ENCODE results near the gene FXYD3. TPM values are rescaled to one million over a fixed set of nuclear protein-coding genes. Genes with fewer than 3 reads are reported as not detected.

FXYD3 gene
- total RNA-seq, 1 donor from 2014 or later: not detected

- Mint-ChIP-seq H3K4me3 (no peak overlapping the region), H3K27me3 (no peaks in the 10 kb centered on the region), H3K4me1 (peaks cover 31% of the 10 kb centered on the region), H3K27ac (peak overlapping the region; percentile 21), H3K9me3 (peaks cover 5% of the 10 kb centered on the region), H3K36me3 (ENCODE audit: low read depth) (peaks cover 99% of the 10 kb centered on the region)
- TF ChIP-seq CTCF (IDR thresholded peaks at IDR 0.05): no peak
- intact Hi-C loops (cut with micrococcal nuclease): no loop called here
- DNase-seq (no peak), ATAC-seq (ENCODE audit: low read depth) (no peak)
- POLR2A ChIA-PET: interaction anchor here (1.1 to 1.5 kb wide), 2 partner anchors 14 to 46 kb away, joined by 4 read pairs; no protein-coding TSS in a partner anchor
- CTCF ChIA-PET: interaction anchor here (1.0 kb wide), 1 partner anchor 56 kb away, joined by 3 read pairs; no protein-coding TSS in a partner anchor
Observed at GRCh38 chr19:35160629-35161433, 45.2 kb downstream of the FXYD3 start.

- TF ChIP-seq CTCF (IDR thresholded peaks at IDR 0.05): no peak
- Mint-ChIP-seq H3K4me1 (peaks cover 28% of the 10 kb centered on the region), H3K36me3 (ENCODE audit: low read depth) (peaks cover 99% of the 10 kb centered on the region), H3K4me3 (no peak overlapping the region), H3K27ac (no peak overlapping the region), H3K27me3 (no peaks in the 10 kb centered on the region), H3K9me3 (peaks cover 9% of the 10 kb centered on the region)
- intact Hi-C loops (cut with micrococcal nuclease): no loop called here
- ATAC-seq (ENCODE audit: low read depth) (no peak), DNase-seq (no peak)
- ChIA-PET POLR2A (interaction anchor here (1.1 to 1.5 kb wide), 2 partner anchors 14 to 45 kb away, joined by 4 read pairs; no protein-coding TSS in a partner anchor), CTCF (interaction anchor here (1.0 kb wide), 1 partner anchor 56 kb away, joined by 3 read pairs; no protein-coding TSS in a partner anchor)
Observed at GRCh38 chr19:35161434-35161743, 45.8 kb downstream of the FXYD3 start.

DNA sequence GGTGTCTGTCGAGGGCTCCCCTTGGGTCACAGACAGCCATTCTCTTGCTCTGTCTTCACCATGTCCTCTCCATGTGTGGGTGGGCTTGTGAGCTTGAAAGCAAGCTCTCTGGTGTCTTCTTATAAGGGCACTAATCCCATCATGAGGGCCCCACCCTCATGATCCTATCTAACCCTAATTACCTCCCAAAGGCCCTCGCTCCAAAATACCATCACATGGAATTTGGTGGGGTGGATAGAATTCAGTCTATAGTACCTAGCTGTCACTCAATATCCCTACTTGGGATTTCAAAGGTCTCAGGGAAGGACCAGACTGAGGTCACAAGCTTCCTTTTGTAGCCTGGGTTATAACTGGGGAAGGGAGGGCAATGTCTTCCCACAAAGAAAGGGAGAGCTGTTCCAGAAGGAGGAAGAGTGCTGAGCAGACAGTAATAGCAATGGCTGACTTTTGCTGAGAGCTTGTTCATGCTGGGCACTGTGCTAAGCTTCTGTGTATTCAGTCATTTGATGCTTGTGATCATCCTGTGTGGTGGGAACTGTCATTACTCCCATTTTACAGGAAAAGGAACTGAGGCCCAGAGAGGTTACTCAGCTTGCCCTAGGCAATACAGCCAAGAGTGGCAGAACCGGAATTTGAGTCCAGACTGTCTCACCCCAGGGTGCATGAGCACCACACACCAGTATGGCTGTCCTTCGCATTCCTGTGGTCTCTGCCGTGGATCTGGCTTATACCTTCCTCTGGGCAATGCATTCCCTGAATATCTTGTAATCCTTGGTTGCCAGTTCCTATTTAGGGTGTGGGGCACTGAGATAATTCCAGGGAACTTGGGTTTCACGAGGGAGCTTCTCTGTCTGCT lies 47.1 kb downstream of the FXYD3 start:
- intact Hi-C loops (cut with micrococcal nuclease): no loop called here
- CTCF ChIA-PET: interaction anchor here (1.7 kb wide), 1 partner anchor 20 kb away, joined by 4 read pairs; the partner anchor contains the start of gene FXYD7
- Mint-ChIP-seq H3K27me3 (no peaks in the 10 kb centered on the region), H3K36me3 (ENCODE audit: low read depth) (peaks cover 99% of the 10 kb centered on the region), H3K9me3 (peaks cover 9% of the 10 kb centered on the region), H3K4me3 (no peak overlapping the region), H3K4me1 (peaks cover 34% of the 10 kb centered on the region), H3K27ac (no peak overlapping the region)
- no peak for TF ChIP-seq CTCF (IDR thresholded peaks at IDR 0.05)
- ATAC-seq (ENCODE audit: low read depth) (no peak), DNase-seq (no peak)
- POLR2A ChIA-PET: interaction anchor here (0.6 to 1.5 kb wide), 3 partner anchors 9 to 737 kb away, joined by 3 to 5 read pairs (median 4); partner anchors contain the start of gene FXYD5

DNA sequence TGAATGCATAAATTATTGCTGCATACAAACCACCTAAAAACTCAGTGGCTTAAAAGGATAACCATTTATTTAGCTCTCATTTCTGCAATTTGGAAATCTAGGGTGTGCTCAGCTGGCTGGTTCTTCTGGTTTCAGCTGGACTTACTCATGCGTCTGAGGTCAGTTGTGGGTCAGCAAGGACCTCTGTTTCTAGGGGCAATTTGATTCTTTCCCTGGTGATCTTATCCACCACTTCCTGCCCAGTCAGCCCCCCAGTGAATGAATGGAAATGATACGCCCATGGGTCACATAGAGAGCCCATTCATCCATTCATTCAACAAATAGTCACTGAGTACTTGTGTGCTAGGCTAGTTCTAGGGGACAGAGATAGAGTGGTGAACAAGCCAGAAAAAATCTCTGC lies 48.8 kb downstream of the FXYD3 start:
- intact Hi-C loops (cut with micrococcal nuclease): no loop called here
- H3K9me3 Mint-ChIP-seq: peaks cover 9% of the 10 kb centered on the region
- no peak overlapping the region for H3K4me3 Mint-ChIP-seq
- ChIA-PET CTCF (interaction anchor here (1.7 kb wide), 1 partner anchor 22 kb away, joined by 4 read pairs; the partner anchor contains the start of gene FXYD7), POLR2A (no interaction called here)
- no peaks in the 10 kb centered on the region for H3K27me3 Mint-ChIP-seq
- H3K4me1 Mint-ChIP-seq: peaks cover 29% of the 10 kb centered on the region
- peaks cover 93% of the 10 kb centered on the region for H3K36me3 Mint-ChIP-seq (ENCODE audit: low read depth)
- ATAC-seq (ENCODE audit: low read depth) (no peak), DNase-seq (no peak)
- no peak for TF ChIP-seq CTCF (IDR thresholded peaks at IDR 0.05)
- H3K27ac Mint-ChIP-seq: no peak overlapping the region
